Inflammatory macrophage treated with lipopolysaccharide for 1 hour (primary cell): ENCODE results near the gene WDFY4.

Source experiments
- DNase-seq, 2 donors: peaks; one replicate each; pipeline ENCODE4 v3.0.0-alpha.2; 2020 to 2022

Gene WDFY4

GRCh38 chr10:49001870-49002672 is 317.4 kb downstream of the WDFY4 start:
- DNase-seq = no peak

- DNase-seq = no peak
Observed at GRCh38 chr10:49005270-49005669, 320.6 kb downstream of the WDFY4 start.

GRCh38 chr10:49007129-49007528 is 322.5 kb downstream of the WDFY4 start:
- DNase-seq = no peak

- no peak for DNase-seq
Observed at GRCh38 chr10:49008091-49008490, 323.4 kb downstream of the WDFY4 start.

- DNase-seq = no peak
Observed at GRCh38 chr10:49008505-49009198, 324.0 kb downstream of the WDFY4 start.

- no peak for DNase-seq
Observed at GRCh38 chr10:49009199-49009979, 324.7 kb downstream of the WDFY4 start.

- DNase-seq = peak; percentile 2 to 15
Observed at GRCh38 chr10:49010295-49010694, 325.6 kb downstream of the WDFY4 start.

- DNase-seq = no peak
Observed at GRCh38 chr10:49010865-49011264, 326.2 kb downstream of the WDFY4 start.

GRCh38 chr10:49011756-49012155 is 327.1 kb downstream of the WDFY4 start:
- DNase-seq = no peak

- DNase-seq = peak in 1 of 2 donors; percentile 3
Observed at GRCh38 chr10:49012603-49013002, 327.9 kb downstream of the WDFY4 start.

GRCh38 chr10:49015700-49016099 is 331.0 kb downstream of the WDFY4 start:
- DNase-seq = no peak

- DNase-seq = no peak
Observed at GRCh38 chr10:49021685-49022084, 337.0 kb downstream of the WDFY4 start.

- DNase-seq = no peak
Observed at GRCh38 chr10:49023071-49023470, 338.4 kb downstream of the WDFY4 start.

- DNase-seq = no peak
Observed at GRCh38 chr10:49023752-49024151, 339.1 kb downstream of the WDFY4 start.

GRCh38 chr10:49024484-49024883 is 339.8 kb downstream of the WDFY4 start:
- no peak for DNase-seq

- no peak for DNase-seq
Observed at GRCh38 chr10:49025347-49025983, 340.8 kb downstream of the WDFY4 start.

- no peak for DNase-seq
Observed at GRCh38 chr10:49028639-49029038, 344.0 kb downstream of the WDFY4 start.

GRCh38 chr10:49029666-49030065 is 345.0 kb downstream of the WDFY4 start:
- no peak for DNase-seq
